H1 (cell line): ENCODE data around the gene GUCY1A1. TPM values are rescaled to one million over a fixed set of nuclear protein-coding genes. Genes with fewer than 3 reads are reported as not detected.

Experiments
- ATF2 ChIP-seq: IDR thresholded peaks from 2 replicates; pipeline ENCODE4 v1.6.1; 2012; ENCODE audit warnings: low read length, inconsistent platforms
- CHD7 ChIP-seq: fragments of 300-600 bp; sonication (generic); IDR thresholded peaks from 2 replicates; pipeline ENCODE4 v1.7.1; 2012; ENCODE audit warnings: low read length, moderate library complexity, mild to moderate bottlenecking, inconsistent platforms; ENCODE audit not compliant: insufficient replicate concordance
- EGR1 ChIP-seq: IDR thresholded peaks from 2 replicates; pipeline ENCODE4 v1.6.1; 2011; ENCODE audit warnings: low read depth, low read length, borderline replicate concordance
- EZH2 ChIP-seq: fragments of 200-600 bp; sonication (generic); IDR thresholded peaks from 2 replicates; pipeline ENCODE4 v1.7.1; 2012; ENCODE audit warnings: low read depth, mild to moderate bottlenecking, moderate library complexity, low read length, inconsistent platforms; ENCODE audit not compliant: severe bottlenecking
- NRF1 ChIP-seq: IDR thresholded peaks from 2 replicates; pipeline ENCODE4 v1.6.1; 2011; ENCODE audit warnings: mild to moderate bottlenecking, low read depth, low read length, improper control_type of control experiment
- SIRT6 ChIP-seq: IDR thresholded peaks from one replicate; pipeline ENCODE4 v1.7.1; 2012; ENCODE audit warnings: low read length, inconsistent platforms
- TAF7 ChIP-seq: optimal IDR thresholded peaks from 2 replicates; pipeline ENCODE3; 2011; ENCODE audit warnings: low read depth, mild to moderate bottlenecking, inconsistent platforms, low read length, moderate library complexity, borderline replicate concordance
- TCF12 ChIP-seq: IDR thresholded peaks from 2 replicates; pipeline ENCODE4 v1.6.1; 2011; ENCODE audit warnings: low read depth, mild to moderate bottlenecking, low read length
- ZNF274 ChIP-seq: IDR thresholded peaks from 2 replicates; pipeline ENCODE4 v1.7.0; 2012; ENCODE audit warnings: low read length, borderline replicate concordance; ENCODE audit errors: extremely low read depth
- polyA plus RNA-seq, 7 experiments: library from polyadenylated mRNA; depleted of rRNA in 3 of 7; stranded (reverse) in 5 of 7; unstranded in 2 of 7; fragments of >200 nt in 5 of 7; fragments of 200-250 nt in 2 of 7; gene quantifications; 1 replicate in 5 of 7; 2 replicates in 1 of 7; 4 replicates in 1 of 7; pipeline versions ENCODE4 v1.2.1 to v1.2.3, GENCODE V29; 2011 to 2013; ENCODE audit warnings: missing spikeins in 2 of 7, mixed read lengths in 2 of 7
- total RNA-seq: library from RNA; stranded (reverse); fragmentation: NEBNext Ultra II Directional; extraction: Animal tissue kit (Norgen Biotek cat#: 25700); gene quantifications from 2 replicates; pipeline ENCODE4 v1.2.1, GENCODE V29; 2021
- TF ChIP-seq, protein P1 (sequence below): IDR thresholded peaks from 2 replicates; pipeline ENCODE4 v1.6.1; 2011; ENCODE audit warnings: low read depth, mild to moderate bottlenecking, low read length; ENCODE audit not compliant: insufficient read depth

The GUCY1A1 gene
- total and polyA plus RNA-seq, 2 of the 8 experiments (the other 6 are each of a cell fraction or from before 2014, with no cell fraction given): not detected

DNA sequence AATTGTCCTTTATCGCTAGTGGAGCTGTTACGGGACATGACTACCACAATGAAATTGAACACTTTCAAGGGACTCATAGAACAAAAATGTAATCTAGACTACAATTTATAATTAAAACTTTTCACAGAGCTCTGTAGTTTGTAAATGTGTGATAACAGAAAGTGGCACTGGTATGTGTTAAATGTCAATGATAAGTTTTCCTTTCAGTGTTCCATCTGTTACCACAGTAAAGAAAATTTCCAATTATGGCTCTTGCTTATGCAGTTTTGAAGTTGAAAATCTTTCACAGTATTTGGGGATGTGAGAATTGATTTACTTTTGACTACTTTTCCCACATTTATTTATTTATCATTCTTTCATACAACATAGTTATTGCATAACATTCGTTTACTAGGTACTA, 40.1 kb upstream of the GUCY1A1 start (continued):
- no peak for TF ChIP-seq CHD7
- TF ChIP-seq ZNF274: no peak
- TF ChIP-seq EZH2: no peak
- no peak for TF ChIP-seq TCF12
- TF ChIP-seq ATF2: no peak
- no peak for TF ChIP-seq SIRT6
- TF ChIP-seq TAF7: no peak
- no peak for TF ChIP-seq NRF1
- TF ChIP-seq, protein P1, sequence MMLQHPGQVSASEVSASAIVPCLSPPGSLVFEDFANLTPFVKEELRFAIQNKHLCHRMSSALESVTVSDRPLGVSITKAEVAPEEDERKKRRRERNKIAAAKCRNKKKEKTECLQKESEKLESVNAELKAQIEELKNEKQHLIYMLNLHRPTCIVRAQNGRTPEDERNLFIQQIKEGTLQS: no peak
- TF ChIP-seq EGR1: no peak
